Measurements from ENCODE around the gene LYRM1.

The LYRM1 gene

DNA sequence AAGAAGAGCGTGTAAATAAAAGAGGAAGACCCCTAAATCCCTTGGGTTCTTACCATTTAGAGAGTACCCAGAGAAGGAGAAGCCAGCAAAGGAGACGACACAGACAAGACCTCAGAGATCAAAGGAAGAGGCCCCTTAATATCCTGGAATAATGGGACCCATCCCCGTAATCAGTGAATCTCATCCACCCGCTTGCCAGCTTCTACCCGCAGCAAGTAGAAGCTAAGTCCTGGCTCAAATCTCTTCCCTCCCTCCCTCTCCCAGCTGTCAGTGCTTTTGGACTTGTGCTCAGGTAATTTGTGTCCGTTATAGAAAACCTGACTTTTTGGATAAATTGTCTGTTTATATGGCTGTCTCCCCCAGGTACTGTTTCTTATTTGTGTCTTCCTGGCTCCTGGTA is 1.9 kb downstream of the LYRM1 start:
- Histone ChIP-seq H3K27me3 (ENCODE audit: insufficient read depth, low read length) (no peaks in the 10 kb centered on the region), H2BK12ac (ENCODE audit: low read length) (peak overlapping the region; percentile 31), H3K79me1 (ENCODE audit: low read length) (peaks cover 19% of the 10 kb centered on the region), H3K79me2 (ENCODE audit: control insufficient read depth, insufficient read depth, low read length, poor library complexity) (peaks cover 12% of the 10 kb centered on the region), H4K91ac (ENCODE audit: low read depth, low read length) (no peak overlapping the region), H3K4me1 (ENCODE audit: control insufficient read depth in 1 of 2, insufficient read depth in 2 of 2, low read length in 2 of 2) (peaks cover 10 to 17% of the 10 kb centered on the region in 2 experiments), H4K12ac (ENCODE audit: low read depth, low read length) (no peak overlapping the region), H2AFZ (ENCODE audit: insufficient read depth, low read length, poor library complexity) (no peak overlapping the region), H2AK5ac (ENCODE audit: low read length) (no peak overlapping the region), H3K27ac (ENCODE audit: low read depth, low read length) (no peak overlapping the region), H3K4me2 (ENCODE audit: low read length) (no peak overlapping the region), H3K9me3 (ENCODE audit: insufficient read depth, low read depth, low read length) (no peaks in the 10 kb centered on the region), H3K36me3 (ENCODE audit: control insufficient read depth in 1 of 2, insufficient read depth in 2 of 2, low read length in 2 of 2) (no peaks in the 10 kb centered on the region), H2BK5ac (ENCODE audit: low read depth, low read length, poor library complexity) (no peak overlapping the region), H3K14ac (ENCODE audit: low read length) (no peak overlapping the region), H2BK120ac (ENCODE audit: insufficient read depth, low read length, poor library complexity) (no peak overlapping the region), H3K18ac (ENCODE audit: low read length) (no peak overlapping the region), H3K4ac (ENCODE audit: low read depth, low read length) (peak overlapping the region; percentile 54), H4K8ac (ENCODE audit: low read depth, low read length) (no peak overlapping the region), H3K23ac (ENCODE audit: low read length) (no peak overlapping the region), H3K4me3 (ENCODE audit: low read depth, low read length) (no peak overlapping the region), H3K9ac (ENCODE audit: low read length) (no peak overlapping the region)
- no CpG with 5 or more reads among the region's 6 CpGs for WGBS (ENCODE audit: extremely low coverage, insufficient coverage, insufficient read length)
- peak in 1 of 2 donors; percentile 9 for DNase-seq

DNA sequence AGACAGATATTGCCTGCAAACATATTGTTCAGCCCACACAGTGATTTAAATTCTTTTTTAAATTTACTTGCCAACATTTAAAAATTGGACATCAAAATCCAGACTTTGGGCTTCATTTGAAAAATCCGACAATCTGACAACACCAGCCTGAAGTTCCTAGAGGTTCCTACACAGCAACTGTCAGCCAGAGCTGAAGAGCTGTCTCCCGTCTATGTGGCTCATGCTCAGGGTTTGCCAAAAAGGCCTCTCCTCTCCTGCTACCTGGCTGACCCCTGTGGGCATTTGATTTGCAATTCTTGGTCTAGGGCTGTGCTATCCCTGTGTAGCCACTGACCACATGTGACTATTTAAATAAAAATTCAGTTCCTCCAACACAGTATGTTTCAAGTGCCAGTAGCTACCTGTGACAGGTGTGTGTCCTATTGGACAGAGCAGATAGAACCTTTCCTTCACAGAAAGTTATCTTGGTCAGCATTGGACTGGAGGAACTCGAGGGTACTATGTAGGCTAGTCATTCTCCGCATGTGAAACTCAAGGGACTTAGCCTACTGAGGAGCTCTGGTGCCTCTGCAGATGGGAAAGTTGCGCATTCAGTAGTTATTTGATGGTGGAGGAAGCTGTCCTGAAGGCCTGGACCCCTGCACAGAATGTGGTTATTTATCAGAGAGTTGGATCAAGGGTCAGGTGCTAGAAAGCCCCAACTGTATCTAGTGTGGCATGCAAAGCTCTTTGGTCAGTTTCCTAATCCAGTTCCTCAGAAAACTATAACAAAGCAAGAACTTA is 2.7 kb downstream of the LYRM1 start:
- Histone ChIP-seq H3K79me1 (ENCODE audit: low read length) (peaks cover 19% of the 10 kb centered on the region), H3K27ac (ENCODE audit: low read depth, low read length) (no peak overlapping the region), H2AK5ac (ENCODE audit: low read length) (no peak overlapping the region), H3K23ac (ENCODE audit: low read length) (no peak overlapping the region), H2BK5ac (ENCODE audit: low read depth, low read length, poor library complexity) (no peak overlapping the region), H2AFZ (ENCODE audit: insufficient read depth, low read length, poor library complexity) (no peak overlapping the region), H3K79me2 (ENCODE audit: control insufficient read depth, insufficient read depth, low read length, poor library complexity) (peaks cover 12% of the 10 kb centered on the region), H3K36me3 (ENCODE audit: control insufficient read depth in 1 of 2, insufficient read depth in 2 of 2, low read length in 2 of 2) (no peaks in the 10 kb centered on the region), H3K9me3 (ENCODE audit: insufficient read depth, low read depth, low read length) (no peaks in the 10 kb centered on the region), H3K18ac (ENCODE audit: low read length) (no peak overlapping the region), H3K27me3 (ENCODE audit: insufficient read depth, low read length) (no peaks in the 10 kb centered on the region), H4K91ac (ENCODE audit: low read depth, low read length) (no peak overlapping the region), H4K12ac (ENCODE audit: low read depth, low read length) (no peak overlapping the region), H3K14ac (ENCODE audit: low read length) (no peak overlapping the region), H3K4me3 (ENCODE audit: low read depth, low read length) (no peak overlapping the region), H2BK12ac (ENCODE audit: low read length) (no peak overlapping the region), H2BK120ac (ENCODE audit: insufficient read depth, low read length, poor library complexity) (no peak overlapping the region), H3K9ac (ENCODE audit: low read length) (peak overlapping the region; percentile 10), H4K8ac (ENCODE audit: low read depth, low read length) (no peak overlapping the region), H3K4me2 (ENCODE audit: low read length) (no peak overlapping the region), H3K4ac (ENCODE audit: low read depth, low read length) (no peak overlapping the region), H3K4me1 (ENCODE audit: control insufficient read depth in 1 of 2, insufficient read depth in 2 of 2, low read length in 2 of 2) (peaks cover 10 to 15% of the 10 kb centered on the region in 2 experiments)
- no CpG with 5 or more reads among the region's 5 CpGs for WGBS (ENCODE audit: extremely low coverage, insufficient coverage, insufficient read length)
- no peak for DNase-seq

DNA sequence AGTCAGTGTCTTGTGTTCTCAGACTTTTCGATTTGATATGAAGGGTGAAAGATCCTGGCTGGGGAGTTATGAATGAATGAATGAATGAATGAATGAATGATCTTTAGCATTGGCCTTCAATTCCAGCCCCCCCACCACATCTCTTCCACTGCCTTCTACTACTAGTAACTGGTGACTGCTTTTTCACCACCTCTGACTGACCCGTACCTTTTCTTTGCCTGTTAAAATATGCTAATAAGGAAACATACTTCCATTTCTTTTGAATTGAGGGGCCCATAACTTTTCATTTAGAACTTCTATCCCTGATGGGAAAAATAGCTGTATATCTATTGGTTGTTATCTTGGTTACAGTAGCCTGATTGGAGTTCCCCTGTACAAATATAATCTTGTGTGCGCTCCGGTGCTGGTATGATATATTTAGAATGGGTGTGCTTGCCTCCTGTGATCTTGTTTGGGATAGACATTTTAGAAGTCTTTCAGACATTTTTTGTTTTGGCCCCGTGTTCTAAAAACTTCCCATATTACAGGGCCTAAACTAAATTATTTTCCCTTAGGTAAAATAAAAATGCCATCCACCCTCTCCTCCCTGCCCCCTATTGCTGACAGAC is 3.4 kb downstream of the LYRM1 start:
- H3K27me3 ChIP-seq (ENCODE audit: insufficient read depth, low read length): no peaks in the 10 kb centered on the region
- H3K14ac ChIP-seq (ENCODE audit: low read length): no peak overlapping the region
- H2BK12ac ChIP-seq (ENCODE audit: low read length): no peak overlapping the region
- H4K8ac ChIP-seq (ENCODE audit: low read depth, low read length): no peak overlapping the region
- no peak overlapping the region for H3K4me3 ChIP-seq (ENCODE audit: low read depth, low read length)
- no CpG with 5 or more reads among the region's 5 CpGs for WGBS (ENCODE audit: extremely low coverage, insufficient coverage, insufficient read length)
- no peak overlapping the region for H3K18ac ChIP-seq (ENCODE audit: low read length)
- H3K79me1 ChIP-seq (ENCODE audit: low read length): peaks cover 19% of the 10 kb centered on the region
- no peak overlapping the region for H3K23ac ChIP-seq (ENCODE audit: low read length)
- H3K4me1 ChIP-seq (ENCODE audit: control insufficient read depth in 1 of 2, insufficient read depth in 2 of 2, low read length in 2 of 2): peaks cover 10 to 15% of the 10 kb centered on the region in 2 experiments
- H2BK5ac ChIP-seq (ENCODE audit: low read depth, low read length, poor library complexity): no peak overlapping the region
- no peaks in the 10 kb centered on the region for H3K36me3 ChIP-seq (ENCODE audit: control insufficient read depth in 1 of 2, insufficient read depth in 2 of 2, low read length in 2 of 2)
- H3K9ac ChIP-seq (ENCODE audit: low read length): no peak overlapping the region
- no peak overlapping the region for H2BK120ac ChIP-seq (ENCODE audit: insufficient read depth, low read length, poor library complexity)
- no peak for DNase-seq
- no peak overlapping the region for H4K91ac ChIP-seq (ENCODE audit: low read depth, low read length)
- no peak overlapping the region for H2AK5ac ChIP-seq (ENCODE audit: low read length)
- H3K4me2 ChIP-seq (ENCODE audit: low read length): no peak overlapping the region
- peaks cover 12% of the 10 kb centered on the region for H3K79me2 ChIP-seq (ENCODE audit: control insufficient read depth, insufficient read depth, low read length, poor library complexity)
- no peak overlapping the region for H2AFZ ChIP-seq (ENCODE audit: insufficient read depth, low read length, poor library complexity)
- no peak overlapping the region for H3K27ac ChIP-seq (ENCODE audit: low read depth, low read length)
- no peak overlapping the region for H3K4ac ChIP-seq (ENCODE audit: low read depth, low read length)
- no peaks in the 10 kb centered on the region for H3K9me3 ChIP-seq (ENCODE audit: insufficient read depth, low read depth, low read length)
- no peak overlapping the region for H4K12ac ChIP-seq (ENCODE audit: low read depth, low read length)

DNA sequence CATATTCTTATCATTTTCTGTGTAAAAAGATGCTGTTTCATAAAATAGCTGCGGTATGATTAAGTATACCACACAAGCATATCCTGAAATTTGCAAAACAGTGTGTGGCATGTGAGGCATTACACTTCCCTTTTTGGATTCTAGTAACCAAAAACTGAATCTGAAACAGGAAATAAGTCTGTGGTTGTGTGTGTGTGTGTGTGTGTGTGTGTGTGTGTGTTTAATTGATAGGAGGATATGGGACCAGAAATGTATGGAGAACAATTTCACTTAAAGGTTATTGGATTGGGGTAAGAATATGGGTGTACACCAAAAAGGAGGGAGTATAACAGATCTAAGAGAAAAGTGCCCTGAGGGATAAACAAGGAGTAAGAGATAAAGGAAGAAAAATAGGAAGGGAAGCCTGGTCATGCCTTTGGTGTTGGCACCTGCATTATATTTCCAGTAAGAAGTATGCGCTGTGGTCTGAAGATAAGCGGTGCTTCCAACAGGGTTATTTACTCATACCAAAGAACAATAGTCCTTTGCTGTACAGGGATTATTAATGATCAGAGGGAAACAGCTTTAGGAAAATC is 4.0 kb downstream of the LYRM1 start:
- no peak overlapping the region for H3K4me3 ChIP-seq (ENCODE audit: low read depth, low read length)
- peak; percentile 70 to 89 for DNase-seq
- H3K27me3 ChIP-seq (ENCODE audit: insufficient read depth, low read length): no peaks in the 10 kb centered on the region
- no peak overlapping the region for H4K91ac ChIP-seq (ENCODE audit: low read depth, low read length)
- H3K14ac ChIP-seq (ENCODE audit: low read length): no peak overlapping the region
- no peak overlapping the region for H2BK12ac ChIP-seq (ENCODE audit: low read length)
- H3K18ac ChIP-seq (ENCODE audit: low read length): no peak overlapping the region
- H3K9me3 ChIP-seq (ENCODE audit: insufficient read depth, low read depth, low read length): no peaks in the 10 kb centered on the region
- H2AK5ac ChIP-seq (ENCODE audit: low read length): no peak overlapping the region
- no peak overlapping the region for H2BK5ac ChIP-seq (ENCODE audit: low read depth, low read length, poor library complexity)
- H3K4me2 ChIP-seq (ENCODE audit: low read length): no peak overlapping the region
- no CpG with 5 or more reads among the region's 3 CpGs for WGBS (ENCODE audit: extremely low coverage, insufficient coverage, insufficient read length)
- H2BK120ac ChIP-seq (ENCODE audit: insufficient read depth, low read length, poor library complexity): no peak overlapping the region
- H4K8ac ChIP-seq (ENCODE audit: low read depth, low read length): no peak overlapping the region
- peaks cover 10 to 15% of the 10 kb centered on the region in 2 experiments for H3K4me1 ChIP-seq (ENCODE audit: control insufficient read depth in 1 of 2, insufficient read depth in 2 of 2, low read length in 2 of 2)
- no peak overlapping the region for H2AFZ ChIP-seq (ENCODE audit: insufficient read depth, low read length, poor library complexity)
- no peak overlapping the region for H3K9ac ChIP-seq (ENCODE audit: low read length)
- H3K79me2 ChIP-seq (ENCODE audit: control insufficient read depth, insufficient read depth, low read length, poor library complexity): peaks cover 9% of the 10 kb centered on the region
- H4K12ac ChIP-seq (ENCODE audit: low read depth, low read length): no peak overlapping the region
- H3K23ac ChIP-seq (ENCODE audit: low read length): no peak overlapping the region
- no peak overlapping the region for H3K4ac ChIP-seq (ENCODE audit: low read depth, low read length)
- peaks cover 19% of the 10 kb centered on the region for H3K79me1 ChIP-seq (ENCODE audit: low read length)
- H3K27ac ChIP-seq (ENCODE audit: low read depth, low read length): no peak overlapping the region
- no peaks in the 10 kb centered on the region for H3K36me3 ChIP-seq (ENCODE audit: control insufficient read depth in 1 of 2, insufficient read depth in 2 of 2, low read length in 2 of 2)
